GM19463 (cell line): ENCODE results near the gene MLYCD.

Experiments
- ATAC-seq: cut with Tn5 transposase; IDR thresholded peaks from one replicate; pipeline ENCODE4 v1.9.1; 2021; ENCODE audit warnings: mild to moderate bottlenecking, moderate library complexity; ENCODE audit not compliant: unreplicated experiment

Gene MLYCD

DNA sequence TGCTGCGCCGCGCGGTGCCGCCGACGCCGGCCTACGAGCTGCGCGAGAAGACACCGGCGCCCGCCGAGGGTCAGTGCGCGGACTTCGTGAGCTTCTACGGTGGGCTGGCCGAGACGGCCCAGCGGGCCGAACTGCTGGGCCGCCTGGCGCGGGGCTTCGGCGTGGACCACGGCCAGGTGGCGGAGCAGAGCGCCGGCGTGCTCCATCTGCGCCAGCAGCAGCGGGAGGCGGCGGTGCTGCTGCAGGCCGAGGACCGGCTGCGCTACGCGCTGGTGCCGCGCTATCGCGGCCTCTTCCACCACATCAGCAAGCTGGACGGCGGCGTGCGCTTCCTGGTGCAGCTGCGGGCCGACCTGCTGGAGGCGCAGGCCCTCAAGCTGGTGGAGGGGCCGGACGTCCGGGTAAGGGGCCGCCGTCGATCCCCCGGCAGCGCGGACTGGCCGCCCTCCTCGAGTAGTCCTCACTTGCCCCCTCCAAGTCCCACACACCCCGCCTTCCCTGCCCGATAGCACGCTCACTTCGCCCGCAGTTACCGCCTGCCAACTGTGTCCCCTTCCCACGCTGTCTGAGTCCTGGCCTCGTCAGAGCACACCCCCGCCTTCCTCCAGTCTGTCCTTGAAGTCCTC lies 470 bp downstream of the MLYCD start:
- ATAC-seq, result peak; percentile 43

DNA sequence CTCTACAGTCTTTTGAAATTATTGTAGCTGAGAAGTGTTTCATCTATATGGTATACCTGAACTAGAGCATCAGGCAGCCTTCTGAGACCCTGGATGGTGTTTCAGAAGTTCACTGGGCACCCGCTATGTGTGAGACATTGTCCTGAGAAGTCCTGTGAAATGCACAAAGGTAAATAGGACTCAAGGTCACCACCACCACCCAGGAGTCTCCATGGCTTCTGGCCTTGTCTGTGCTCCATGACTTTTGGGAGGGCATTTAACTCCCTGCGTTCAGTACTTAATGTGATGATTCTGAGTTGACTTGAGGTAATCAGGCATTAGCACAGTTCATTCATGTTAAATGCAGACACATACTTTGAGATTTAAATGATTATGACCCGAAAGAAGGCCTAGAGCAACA lies 1.1 kb downstream of the MLYCD start:
- no peak for ATAC-seq

DNA sequence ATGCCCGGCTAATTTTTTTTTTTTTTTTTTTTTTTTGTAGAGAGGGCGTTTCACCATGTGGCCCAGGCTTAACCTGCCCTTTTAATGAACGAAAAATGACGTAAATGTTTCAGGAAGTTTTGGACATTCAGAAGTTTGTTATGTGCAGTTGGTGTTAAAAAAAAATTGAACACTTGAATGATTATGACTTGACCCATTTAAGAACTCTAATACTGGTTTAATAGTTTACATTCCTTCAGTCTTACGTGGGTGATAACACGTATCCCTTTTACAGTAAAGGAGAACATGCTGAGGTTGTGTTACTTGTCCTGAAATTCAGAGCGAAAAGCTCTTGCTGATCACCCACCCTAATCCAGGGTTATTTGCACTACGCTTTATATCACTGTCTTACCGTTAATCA lies 1.7 kb downstream of the MLYCD start:
- ATAC-seq, result no peak

DNA sequence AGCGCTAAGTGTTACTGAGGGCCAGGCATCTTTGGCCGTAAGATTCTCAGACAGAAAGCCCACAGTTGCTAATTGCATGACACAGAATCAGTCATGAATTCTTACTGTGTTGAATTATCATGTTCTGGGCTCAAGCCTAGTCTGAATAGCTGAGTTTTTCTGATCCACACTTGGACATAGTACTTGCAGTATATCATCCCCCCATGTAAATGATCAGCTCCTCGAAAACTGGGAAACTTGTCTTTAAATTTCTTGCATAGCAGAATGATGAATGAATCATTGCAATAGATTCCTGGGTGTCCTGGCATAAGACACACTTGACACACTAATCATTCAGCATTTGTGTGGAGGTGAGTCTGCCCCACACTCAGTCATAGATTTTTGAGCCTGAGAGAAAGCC lies 2.2 kb downstream of the MLYCD start:
- no peak for ATAC-seq

DNA sequence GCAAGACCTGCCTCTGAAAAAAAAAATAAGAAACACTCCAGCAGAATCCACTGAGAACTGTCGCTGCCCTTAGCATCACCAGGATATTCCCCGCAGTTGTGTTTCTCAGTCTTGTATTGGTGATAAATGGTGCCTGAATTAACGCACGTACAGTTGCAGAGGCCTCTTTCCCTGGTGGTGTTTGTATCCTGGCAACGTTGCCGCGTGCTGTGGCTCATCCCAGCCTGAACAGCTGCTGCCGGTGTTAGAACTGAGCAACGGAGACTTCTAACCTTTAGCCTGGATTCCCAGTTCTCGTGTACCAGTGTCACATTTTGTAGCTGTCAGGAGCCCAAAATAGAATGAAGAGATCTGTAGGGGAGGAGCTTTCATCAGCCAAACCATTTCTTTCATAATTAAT lies 4.8 kb downstream of the MLYCD start:
- no peak for ATAC-seq

DNA sequence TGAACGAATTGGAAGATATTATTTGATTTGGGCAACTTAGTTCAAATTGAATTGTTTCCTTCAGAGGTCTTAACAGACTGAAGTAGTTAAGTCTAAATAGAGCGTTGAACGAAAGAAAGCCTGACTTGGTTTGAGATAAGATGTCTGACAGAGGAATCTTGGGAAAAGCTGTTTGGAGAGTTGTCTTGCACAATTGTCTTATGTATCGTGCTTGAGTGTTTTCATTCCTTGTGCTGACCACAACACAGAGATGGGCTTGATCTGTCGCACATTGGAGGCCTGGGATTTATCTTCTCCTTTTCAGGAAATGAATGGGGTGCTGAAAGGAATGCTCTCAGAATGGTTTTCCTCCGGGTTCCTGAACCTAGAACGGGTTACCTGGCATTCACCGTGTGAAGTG lies 7.8 kb downstream of the MLYCD start:
- no peak for ATAC-seq

DNA sequence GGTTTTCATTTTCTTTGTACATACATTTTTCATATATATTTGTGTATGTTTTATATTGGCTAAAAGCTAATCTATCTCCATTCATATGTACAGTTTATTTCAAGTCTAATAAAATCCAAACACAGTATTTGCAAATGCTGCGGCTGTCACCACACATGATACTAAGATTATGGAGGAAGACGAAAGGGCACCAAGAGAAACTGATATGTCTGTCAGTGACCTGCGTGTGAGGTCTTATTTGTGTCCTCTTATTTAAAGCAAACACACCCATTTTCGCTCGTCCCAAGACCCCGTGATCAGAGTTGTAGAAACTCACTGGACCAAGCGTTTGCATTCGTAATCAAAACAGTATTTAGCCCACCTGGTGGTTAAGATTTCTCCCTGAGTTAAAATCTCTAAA lies 8.2 kb downstream of the MLYCD start:
- no peak for ATAC-seq

DNA sequence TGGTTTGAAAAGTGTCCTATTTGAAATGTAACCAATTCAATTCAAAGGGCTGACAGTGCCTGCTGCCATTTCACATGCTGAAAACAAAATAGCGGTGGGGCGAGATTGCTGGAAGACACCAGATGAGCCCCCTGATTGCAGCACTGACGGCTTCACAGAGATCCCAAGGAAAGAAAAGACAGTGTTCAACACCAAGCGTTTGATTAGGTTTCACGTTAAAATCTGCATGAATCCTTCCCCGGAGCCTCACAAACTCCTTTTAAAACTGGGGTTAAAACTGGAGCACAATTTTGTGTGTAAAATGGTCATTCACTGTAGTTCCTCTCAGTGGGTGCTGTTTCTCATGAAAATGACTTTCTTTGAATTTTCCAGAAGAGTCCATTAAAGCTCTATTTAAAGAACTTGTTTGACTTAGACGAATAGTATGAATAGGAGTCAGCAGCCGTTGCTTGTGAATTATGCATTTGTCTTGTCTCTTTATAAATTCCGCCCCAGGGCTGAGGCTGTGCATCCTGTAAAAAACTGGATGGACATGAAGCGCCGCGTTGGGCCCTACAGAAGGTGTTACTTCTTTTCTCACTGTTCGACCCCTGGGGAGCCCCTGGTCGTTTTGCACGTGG lies 8.8 kb downstream of the MLYCD start:
- no peak for ATAC-seq

DNA sequence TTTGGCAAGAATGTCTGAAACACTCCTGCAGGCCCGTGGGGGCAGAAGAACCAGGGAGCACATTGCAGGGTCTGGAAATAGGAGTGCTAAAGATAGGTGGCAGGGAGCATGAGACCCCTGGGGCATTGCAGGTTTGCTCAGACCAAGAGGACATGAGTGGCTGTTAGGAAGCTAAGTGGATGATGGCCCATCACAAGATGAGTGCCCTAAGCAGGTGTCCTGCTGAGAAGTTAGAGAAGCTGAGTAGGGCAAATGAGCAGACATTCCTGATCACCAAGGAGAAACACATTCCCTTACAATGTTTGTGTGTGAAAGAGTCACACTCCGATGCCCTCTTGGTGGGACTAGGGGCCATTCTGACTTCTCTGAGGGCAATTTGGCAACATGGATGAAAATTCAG lies 9.9 kb downstream of the MLYCD start:
- no peak for ATAC-seq

DNA sequence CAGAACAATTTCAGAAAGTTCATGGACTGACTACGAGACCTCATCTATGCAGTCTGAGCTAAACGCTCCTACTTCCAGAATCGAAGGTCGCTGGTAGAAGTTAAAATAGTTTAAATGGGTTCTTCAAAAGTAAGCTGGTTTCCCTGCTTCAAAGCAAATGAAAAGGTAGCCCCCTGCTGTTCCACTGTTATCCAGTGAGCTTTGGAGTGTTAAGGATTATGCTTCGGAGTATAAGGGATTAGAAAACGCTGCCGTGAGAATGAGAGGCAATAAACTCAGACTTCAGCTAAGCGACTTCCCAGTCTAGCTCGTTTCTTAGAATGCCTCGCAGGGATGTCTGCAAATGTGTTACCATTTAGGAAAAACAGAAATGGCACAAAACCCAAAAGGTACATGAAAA lies 12.4 kb downstream of the MLYCD start:
- no peak for ATAC-seq

DNA sequence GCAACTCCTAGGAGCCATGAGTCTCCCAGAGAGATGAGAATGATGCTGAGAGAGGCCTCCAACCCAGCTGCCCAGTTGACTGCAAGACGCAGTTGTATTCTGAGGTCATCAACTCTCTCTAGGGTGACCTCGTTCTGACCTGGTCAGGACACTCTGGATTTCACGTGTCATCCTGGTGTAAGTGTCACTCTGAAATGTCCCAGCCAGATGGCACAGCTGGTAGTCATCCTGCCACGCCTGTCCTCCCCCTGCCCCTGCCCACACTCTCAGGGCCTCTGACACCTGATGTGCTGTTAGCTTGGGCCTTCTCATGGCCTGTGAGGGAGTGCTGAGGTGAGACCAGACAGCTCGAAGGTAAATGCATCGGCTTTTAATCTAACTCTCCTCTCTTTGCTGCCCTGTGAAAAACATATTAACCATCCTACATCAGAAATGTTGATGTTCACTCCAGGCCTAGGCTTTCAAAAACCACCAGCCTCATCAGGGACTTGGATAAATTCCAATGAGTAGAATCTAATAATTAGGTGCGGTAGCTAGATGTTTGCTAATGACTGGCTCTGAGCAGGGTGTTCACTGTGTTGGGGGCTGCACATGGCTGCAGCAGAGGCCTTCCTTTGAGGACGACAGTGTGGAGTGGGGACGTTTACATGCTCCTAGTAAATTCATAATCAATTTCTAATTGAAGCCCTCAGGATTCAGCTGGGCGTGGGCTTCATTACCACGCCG lies 13.8 kb downstream of the MLYCD start:
- ATAC-seq, result no peak

DNA sequence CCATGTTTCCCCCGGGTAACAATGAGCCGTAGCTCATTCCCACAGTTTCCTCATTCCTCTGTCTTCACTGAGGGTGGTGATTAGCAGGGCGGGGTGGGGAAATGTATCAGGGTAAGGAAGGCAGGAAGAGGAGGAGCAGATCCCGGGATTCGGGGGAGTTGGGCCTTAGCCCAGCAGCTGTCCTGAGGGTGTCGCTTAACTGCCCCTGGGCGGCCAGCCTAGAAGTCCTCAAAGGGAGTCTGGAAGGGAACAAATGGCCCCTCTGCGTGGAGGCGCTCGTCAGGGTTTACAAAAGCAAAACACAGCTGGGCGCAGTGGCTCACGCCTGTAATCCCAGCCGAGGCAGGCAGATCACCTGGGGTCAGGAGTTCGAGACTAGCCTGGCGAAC lies 14.3 kb downstream of the MLYCD start:
- ATAC-seq, result no peak

DNA sequence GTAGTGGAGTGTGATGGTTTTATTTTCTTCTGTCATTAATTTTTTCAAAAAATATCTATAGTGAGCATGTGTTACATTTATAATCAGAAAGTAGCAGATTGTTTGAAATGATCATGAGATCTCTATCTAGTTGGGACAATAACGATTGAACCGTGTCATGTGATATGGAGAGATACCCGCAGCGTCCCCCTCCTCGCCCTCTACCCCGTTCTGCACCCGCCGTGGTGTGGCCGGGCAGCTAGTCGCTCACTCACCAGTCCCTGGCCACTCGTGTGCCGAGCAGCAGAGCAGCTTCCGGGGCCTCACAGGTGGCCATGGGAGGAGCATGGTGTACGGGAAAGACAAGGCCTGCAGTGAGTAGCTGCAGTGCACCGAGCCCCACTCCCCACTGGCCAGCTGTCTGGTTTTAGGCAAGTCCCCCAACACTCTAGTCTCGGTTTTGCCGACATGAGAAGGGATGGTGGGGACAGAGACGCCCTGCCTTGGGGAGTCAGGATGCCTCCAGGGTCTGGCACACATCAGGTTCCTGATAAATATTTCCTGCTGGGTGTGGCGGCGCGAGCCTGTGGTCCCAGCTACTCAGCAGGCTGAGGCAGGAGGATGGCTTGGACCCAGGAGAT lies 15.3 kb downstream of the MLYCD start:
- ATAC-seq, result no peak

DNA sequence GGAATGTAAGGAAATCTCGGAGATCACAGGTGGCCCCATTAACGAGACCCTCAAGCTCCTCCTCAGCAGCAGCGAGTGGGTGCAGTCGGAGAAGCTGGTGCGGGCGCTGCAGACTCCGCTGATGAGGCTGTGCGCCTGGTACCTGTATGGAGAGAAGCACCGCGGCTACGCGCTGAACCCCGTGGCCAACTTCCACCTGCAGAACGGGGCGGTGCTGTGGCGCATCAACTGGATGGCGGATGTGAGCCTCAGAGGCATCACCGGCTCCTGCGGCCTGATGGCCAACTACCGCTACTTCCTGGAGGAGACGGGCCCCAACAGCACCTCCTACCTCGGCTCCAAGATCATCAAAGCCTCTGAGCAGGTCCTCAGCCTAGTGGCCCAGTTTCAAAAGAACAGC lies 16.2 kb downstream of the MLYCD start:
- ATAC-seq, result no peak

DNA sequence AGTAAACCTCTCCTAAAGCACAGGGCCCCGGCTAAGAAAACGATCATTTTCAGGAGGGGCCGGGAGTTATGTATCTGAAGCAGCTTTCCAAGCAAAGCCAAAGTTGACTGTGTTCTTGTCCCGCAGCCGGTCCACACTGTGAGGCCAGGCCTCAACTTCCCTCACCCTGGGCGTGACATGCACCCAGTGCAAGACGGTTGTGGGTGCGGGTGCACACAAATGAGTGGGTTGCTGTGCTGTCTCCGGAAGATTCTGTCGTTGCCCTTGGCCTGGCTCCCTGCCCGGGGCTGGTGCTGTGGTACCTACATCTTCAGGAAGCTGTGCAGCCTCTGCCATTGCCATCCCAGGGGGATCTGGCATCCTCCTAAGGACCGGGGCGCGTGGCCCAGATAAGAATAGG lies 16.6 kb downstream of the MLYCD start:
- no peak for ATAC-seq

DNA sequence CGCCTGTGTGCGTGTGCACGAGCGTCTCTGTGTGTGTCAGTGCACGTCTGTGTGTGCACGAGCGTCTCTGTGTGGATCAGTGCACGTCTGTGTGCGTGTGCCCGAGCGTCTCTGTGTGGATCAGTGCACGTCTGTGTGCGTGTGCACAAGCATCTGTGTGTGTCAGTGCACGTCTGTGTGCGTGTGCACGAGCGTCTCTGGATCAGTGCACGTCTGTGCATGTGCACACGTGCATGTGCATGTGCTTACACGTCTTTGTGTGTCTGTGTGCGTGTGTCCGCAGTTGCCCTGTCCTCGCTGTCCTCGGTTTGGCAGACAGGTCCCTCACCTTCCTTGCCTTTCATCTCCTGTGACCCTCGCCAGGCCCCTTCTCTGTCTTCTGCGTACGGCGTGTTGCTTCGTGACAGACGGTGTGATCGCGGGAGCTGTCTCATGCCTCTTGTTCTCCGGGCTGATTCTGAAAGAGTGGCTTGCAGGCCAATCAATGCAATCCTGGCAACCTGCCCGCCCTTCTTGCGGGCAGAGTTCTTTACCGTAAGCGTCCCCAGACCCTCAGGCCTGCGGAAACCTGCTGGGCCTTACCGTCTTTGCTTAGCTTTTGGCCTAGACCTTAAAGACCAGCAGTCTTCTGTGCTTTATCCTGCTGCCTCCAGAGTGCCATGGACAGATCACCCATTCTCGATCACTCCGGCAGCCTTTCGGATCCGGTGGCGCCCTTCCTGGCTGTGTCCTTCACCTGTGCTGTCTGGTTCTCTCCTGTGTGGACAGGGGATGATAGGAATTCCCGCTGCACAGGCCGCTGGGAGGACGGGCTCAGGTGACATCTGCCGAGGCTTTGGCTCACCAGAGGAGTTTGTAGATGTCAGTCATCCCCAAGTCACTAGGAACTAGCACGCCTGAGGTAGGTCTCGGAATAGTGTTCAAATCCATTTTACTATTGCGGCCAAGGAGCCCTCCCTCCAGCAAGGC lies 18.5 kb downstream of the MLYCD start:
- ATAC-seq, result no peak

DNA sequence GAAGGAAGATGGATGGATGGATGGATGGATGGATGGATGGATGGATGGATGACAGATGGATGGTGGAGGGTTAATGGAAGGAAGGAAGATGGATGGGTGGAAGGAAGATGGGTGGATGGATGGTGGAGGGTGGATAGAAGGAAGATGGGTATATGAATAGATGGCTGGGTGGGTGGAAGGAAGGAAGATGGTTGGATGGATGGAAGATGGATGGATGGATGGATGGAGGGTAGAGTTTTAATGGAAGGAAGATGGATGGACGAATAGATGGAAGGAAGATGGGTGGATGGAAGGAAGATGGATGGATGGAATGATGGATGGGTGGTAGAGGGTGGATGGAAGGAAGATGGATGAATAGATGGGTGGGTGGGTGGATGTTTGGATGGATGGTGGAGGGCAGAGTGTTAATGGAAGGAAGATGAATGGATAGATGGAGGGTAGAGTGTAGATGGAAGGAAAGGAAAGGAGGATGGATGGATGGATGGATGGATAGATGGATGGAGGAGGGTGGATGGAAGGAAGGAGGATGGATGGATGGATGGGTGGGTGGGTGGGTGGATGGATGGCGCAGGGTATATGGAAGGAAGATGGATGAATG lies 22.1 kb downstream of the MLYCD start:
- ATAC-seq, result no peak

DNA sequence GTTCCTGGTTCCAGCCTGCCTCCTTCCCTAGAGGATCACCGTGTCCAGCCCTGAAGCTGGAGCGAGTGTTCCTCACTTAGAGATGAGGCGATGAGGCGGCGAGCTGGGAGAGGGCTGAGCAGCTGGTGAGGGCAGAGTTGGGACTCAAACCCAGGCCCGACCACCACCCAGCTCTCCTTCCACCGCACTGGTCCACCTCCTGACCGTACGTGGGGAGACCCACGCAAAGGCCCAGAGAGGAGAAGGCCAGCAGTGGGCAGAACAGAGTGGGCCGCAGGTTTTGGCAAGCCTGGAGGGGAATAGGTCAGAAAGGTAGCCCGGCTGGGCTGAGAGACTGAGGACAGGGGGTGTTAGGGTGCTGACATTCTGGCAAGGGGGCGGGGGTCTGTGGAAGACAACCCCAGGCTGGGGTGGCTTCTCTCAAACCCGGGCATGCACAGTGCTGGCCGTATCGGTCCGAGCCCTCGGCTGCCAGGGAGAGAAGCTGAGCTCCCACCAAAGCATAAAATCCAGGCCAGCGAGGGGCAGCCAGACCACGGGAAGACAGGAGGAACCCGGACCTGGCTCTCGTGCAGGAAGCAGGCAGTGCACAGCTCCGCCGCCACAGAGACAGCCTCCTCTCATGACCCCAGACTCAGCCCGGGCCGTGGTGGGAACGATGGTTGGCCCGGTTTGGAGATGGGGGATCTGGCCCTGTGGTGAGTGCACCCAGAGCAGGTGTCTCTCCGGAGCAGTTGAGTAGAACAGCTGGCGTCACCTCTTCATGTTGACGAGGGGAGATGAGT lies 24.9 kb downstream of the MLYCD start:
- no peak for ATAC-seq

DNA sequence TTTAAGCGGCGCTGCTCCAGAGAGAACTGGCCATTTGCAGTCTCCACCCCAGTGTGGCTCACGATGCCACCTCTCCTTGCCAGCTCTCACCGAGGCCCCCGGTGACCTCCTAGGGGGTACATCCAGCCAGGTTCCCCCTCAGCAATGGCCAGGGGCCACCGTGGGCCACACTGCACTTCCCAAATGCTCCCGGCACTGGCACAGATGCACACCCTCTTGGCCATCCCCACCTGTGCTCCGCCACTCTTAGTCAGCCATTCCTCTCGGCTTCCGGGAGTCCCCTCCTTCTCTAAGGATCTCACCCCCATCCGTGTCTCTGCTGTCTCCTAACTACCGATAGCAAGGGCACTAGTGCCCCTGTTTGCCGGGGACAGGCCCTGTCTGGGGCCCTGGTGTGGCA lies 25.8 kb downstream of the MLYCD start:
- no peak for ATAC-seq
